OCI-LY7 (cell line): ENCODE data around the gene ITGA2.

Source experiments
- EZH2phosphoT487 ChIP-seq: fragments of 200-600 bp; sonication (generic); IDR thresholded peaks from 2 replicates; pipeline ENCODE4 v1.6.1; 2018; ENCODE audit warnings: low read depth, borderline replicate concordance, mild to moderate bottlenecking, mixed run types, antibody characterized with exemption, low read length, moderate library complexity, mixed read lengths
- TF ChIP-seq, protein P1 (sequence below): fragments of 200-600 bp; sonication (generic); conservative IDR thresholded peaks from 2 replicates; pipeline ENCODE4 v1.5.1; 2014; ENCODE audit warnings: mild to moderate bottlenecking, antibody characterized with exemption, low read length, moderate library complexity, mixed read lengths

GRCh38 chr5:52947208-52947607 lies 41.9 kb upstream of the ITGA2 start:
- TF ChIP-seq, protein P1, sequence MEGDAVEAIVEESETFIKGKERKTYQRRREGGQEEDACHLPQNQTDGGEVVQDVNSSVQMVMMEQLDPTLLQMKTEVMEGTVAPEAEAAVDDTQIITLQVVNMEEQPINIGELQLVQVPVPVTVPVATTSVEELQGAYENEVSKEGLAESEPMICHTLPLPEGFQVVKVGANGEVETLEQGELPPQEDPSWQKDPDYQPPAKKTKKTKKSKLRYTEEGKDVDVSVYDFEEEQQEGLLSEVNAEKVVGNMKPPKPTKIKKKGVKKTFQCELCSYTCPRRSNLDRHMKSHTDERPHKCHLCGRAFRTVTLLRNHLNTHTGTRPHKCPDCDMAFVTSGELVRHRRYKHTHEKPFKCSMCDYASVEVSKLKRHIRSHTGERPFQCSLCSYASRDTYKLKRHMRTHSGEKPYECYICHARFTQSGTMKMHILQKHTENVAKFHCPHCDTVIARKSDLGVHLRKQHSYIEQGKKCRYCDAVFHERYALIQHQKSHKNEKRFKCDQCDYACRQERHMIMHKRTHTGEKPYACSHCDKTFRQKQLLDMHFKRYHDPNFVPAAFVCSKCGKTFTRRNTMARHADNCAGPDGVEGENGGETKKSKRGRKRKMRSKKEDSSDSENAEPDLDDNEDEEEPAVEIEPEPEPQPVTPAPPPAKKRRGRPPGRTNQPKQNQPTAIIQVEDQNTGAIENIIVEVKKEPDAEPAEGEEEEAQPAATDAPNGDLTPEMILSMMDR = no peak
- TF ChIP-seq EZH2phosphoT487 = no peak
